Activated naive CD8-positive, alpha-beta T cell treated with anti-CD3 and anti-CD28 coated beads, Interleukin-2, amount 50 U/mL, for 24 hours (primary cell): ENCODE results near the gene STRIP2.
A peak's percentile ranks its signal among the peaks of the same experiment; 100 is the strongest.
"Not testable (repeated sequence)": the region's sequence is repeated elsewhere in the genome, so short reads cannot be mapped to it uniquely, and the experiment has no call there.

Experiments
- ATAC-seq: fragments of 150-1000 bp; cut with Tn5 transposase; one replicate; pipeline ENCODE4 v1.10.0; 2021
- DNase-seq: peaks from one replicate; pipeline ENCODE4 v3.0.0; 2021
- H3K27ac Mint-ChIP-seq: one replicate; pipeline ENCODE4 v1.8.0; 2021; ENCODE audit warnings: mild to moderate bottlenecking, mixed read lengths
- H3K27me3 Mint-ChIP-seq: one replicate; pipeline ENCODE4 v1.8.0; 2021; ENCODE audit warnings: mixed read lengths
- H3K36me3 Mint-ChIP-seq: one replicate; pipeline ENCODE4 v1.8.0; 2021; ENCODE audit warnings: low read depth, mixed read lengths
- H3K4me1 Mint-ChIP-seq: one replicate; pipeline ENCODE4 v1.8.0; 2021; ENCODE audit warnings: mixed read lengths
- H3K4me3 Mint-ChIP-seq: one replicate; pipeline ENCODE4 v1.8.0; 2021; ENCODE audit warnings: mild to moderate bottlenecking, moderate library complexity, mixed read lengths
- H3K9me3 Mint-ChIP-seq: one replicate; pipeline ENCODE4 v1.8.0; 2021; ENCODE audit warnings: mixed read lengths

Gene STRIP2

DNA sequence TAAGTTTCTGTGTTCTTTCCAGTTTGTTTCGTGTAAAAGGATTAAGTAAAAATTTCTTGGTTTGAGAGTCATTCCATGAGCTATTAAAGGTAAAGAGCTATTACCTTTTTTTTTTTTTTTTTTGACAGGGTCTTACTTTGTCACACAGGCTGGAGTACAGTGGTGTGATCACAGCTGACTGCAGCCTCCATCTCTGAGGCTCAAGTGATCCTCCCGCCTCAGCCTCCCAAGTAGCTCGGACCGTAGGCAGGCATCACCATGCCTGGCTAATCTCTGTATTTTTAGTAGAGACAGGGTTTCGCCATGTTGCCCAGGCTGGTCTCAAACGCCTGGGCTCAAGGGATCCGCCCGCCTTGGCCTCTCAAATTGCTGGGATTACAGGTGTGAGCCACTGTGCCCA, 69.5 kb downstream of the STRIP2 start:
- DNase-seq (no peak), ATAC-seq (no peak)
- peaks cover 2% of the 10 kb centered on the region for H3K36me3 Mint-ChIP-seq
- no peaks in the 10 kb centered on the region for H3K27me3 Mint-ChIP-seq
- no peaks in the 10 kb centered on the region for H3K9me3 Mint-ChIP-seq
- peaks cover 15% of the 10 kb centered on the region for H3K4me1 Mint-ChIP-seq
- peak overlapping the region; percentile 79 for H3K4me3 Mint-ChIP-seq
- H3K27ac Mint-ChIP-seq = no peak overlapping the region

DNA sequence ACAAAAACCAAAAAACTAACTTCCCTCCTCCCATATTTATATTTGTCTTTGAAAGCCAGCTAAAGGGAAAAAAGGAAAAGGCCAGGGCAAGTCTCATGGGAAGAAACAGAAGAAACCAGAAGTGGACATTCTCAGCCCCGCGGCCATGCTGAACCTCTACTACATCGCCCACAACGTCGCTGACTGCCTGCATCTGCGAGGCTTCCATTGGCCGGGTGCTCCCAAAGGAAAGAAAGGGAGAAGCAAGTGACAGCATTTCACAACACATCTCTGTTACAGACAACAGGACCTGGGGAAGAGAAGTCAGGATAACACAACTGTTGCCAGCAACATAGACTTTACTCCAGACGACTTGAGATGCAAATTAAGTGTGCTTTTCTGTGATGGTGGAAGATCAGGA, 78.0 kb downstream of the STRIP2 start:
- Mint-ChIP-seq H3K36me3 (no peaks in the 10 kb centered on the region), H3K9me3 (no peaks in the 10 kb centered on the region), H3K27me3 (no peaks in the 10 kb centered on the region), H3K27ac (no peak overlapping the region), H3K4me1 (peaks cover 2% of the 10 kb centered on the region), H3K4me3 (no peak overlapping the region)
- ATAC-seq = no peak
- DNase-seq = no peak

DNA sequence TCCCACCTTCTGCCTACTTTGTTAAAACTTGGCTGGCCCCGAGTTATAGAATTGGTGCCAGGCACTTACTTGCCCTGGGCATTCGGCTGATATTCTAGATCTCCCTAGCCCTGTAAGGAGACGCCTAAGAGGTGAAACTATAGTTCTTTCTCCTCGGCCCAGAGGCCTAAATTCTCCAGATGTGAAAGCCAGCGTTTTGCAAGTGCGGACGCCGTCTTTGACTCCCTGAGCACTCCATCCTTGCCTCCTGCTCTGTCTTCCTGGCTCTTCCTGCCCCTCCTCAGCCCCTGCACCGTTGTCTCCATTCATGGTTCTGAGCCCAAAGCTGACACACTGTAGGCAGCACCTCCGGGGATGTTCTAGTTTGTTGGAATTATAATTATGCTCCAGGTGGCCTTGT, 79.3 kb downstream of the STRIP2 start:
- Mint-ChIP-seq H3K4me3 (no peak overlapping the region), H3K36me3 (no peaks in the 10 kb centered on the region), H3K4me1 (no peaks in the 10 kb centered on the region), H3K9me3 (no peaks in the 10 kb centered on the region), H3K27ac (no peak overlapping the region), H3K27me3 (no peaks in the 10 kb centered on the region)
- ATAC-seq (no peak), DNase-seq (no peak)

DNA sequence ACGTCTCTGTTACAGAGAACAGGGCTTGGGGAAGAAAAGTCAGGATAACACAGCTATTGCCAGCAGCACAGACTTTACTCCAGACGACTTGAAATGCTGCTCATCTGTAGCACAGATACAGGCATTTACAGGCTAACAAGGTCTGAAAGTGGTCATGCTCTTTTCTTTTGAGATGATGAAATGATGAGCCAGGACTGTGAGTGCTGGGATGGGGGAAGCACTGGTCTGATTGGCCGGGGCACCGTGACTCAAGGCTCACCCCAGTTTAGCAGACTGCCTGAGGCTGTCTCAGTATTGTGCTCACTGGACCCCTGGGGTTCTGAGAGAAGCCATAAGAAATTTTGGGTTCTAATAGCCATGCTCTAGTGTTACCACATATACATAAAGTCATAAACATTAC, 80.5 kb downstream of the STRIP2 start:
- Mint-ChIP-seq H3K36me3 (no peaks in the 10 kb centered on the region), H3K4me3 (no peak overlapping the region), H3K9me3 (no peaks in the 10 kb centered on the region), H3K4me1 (no peaks in the 10 kb centered on the region), H3K27ac (no peak overlapping the region), H3K27me3 (peaks cover 2% of the 10 kb centered on the region)
- DNase-seq (no peak), ATAC-seq (no peak)

DNA sequence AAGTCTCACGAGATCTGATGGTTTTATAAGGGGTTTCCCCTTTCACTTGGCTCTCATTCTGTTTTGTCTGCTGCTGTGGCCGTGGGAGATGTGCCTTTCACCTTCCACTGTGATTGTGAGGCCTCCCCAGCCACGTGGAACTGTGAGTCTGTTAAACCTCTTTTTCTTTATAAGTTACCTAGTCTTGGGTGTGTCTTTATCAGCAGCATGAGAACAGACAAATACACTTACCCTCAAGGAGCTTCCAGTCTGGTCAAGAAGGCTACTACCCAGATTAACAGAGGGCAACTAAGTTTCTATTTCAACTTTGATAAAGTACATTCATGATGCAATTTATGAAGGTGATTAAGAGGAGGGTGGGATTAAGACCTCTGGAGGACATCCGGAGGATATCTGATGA, 81.1 kb downstream of the STRIP2 start:
- ATAC-seq = no peak
- H3K4me3 Mint-ChIP-seq = no peak overlapping the region
- H3K9me3 Mint-ChIP-seq = no peaks in the 10 kb centered on the region
- peaks cover 5% of the 10 kb centered on the region for H3K27me3 Mint-ChIP-seq
- no peaks in the 10 kb centered on the region for H3K4me1 Mint-ChIP-seq
- DNase-seq = no peak
- no peaks in the 10 kb centered on the region for H3K36me3 Mint-ChIP-seq
- H3K27ac Mint-ChIP-seq = no peak overlapping the region

DNA sequence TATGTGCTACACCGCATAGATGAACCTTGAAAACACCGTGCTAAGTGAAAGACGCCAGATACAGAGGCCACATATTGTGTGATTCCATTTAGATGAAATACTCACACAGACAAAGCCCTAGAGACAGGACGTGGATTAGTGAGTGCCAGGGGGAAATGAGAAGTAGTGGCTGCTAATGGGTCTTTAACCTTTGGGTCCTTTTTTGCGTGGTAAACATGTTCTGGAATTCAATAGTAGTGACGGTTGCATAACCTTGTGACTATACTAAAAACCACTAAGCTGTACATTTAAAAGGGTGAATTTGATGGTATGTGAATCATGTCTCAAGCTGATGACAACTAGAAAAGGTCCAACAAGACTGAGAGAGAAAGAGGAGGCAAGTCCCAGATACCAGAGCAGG, 83.7 kb downstream of the STRIP2 start:
- Mint-ChIP-seq H3K9me3 (no peaks in the 10 kb centered on the region), H3K27ac (no peak overlapping the region), H3K27me3 (peaks cover 12% of the 10 kb centered on the region), H3K4me3 (no peak overlapping the region), H3K4me1 (no peaks in the 10 kb centered on the region), H3K36me3 (no peaks in the 10 kb centered on the region)
- DNase-seq = no peak
- ATAC-seq = no peak

DNA sequence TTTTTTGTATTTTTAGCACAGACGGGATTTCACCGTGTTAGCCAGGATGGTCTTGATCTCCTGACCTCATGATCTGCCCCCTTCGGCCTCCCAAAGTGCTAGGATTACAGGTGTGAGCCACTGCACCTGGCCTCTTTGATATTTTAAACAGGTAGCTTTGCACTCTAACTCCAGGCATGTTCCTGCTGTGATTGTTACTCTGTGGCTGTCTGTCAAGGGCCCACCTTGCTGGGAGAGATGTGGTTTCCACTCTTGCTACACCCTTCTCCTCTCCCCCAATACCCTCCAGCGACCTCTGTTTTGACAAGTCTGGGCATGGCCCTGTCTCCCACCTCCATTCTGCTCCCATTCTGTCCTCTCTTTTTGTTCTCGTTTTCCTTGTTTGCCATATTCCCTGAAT, 85.2 kb downstream of the STRIP2 start:
- H3K9me3 Mint-ChIP-seq = no peaks in the 10 kb centered on the region
- DNase-seq = no peak
- no peak for ATAC-seq
- H3K4me1 Mint-ChIP-seq = no peaks in the 10 kb centered on the region
- no peak overlapping the region for H3K4me3 Mint-ChIP-seq
- no peaks in the 10 kb centered on the region for H3K36me3 Mint-ChIP-seq
- peaks cover 16% of the 10 kb centered on the region for H3K27me3 Mint-ChIP-seq
- H3K27ac Mint-ChIP-seq = no peak overlapping the region

DNA sequence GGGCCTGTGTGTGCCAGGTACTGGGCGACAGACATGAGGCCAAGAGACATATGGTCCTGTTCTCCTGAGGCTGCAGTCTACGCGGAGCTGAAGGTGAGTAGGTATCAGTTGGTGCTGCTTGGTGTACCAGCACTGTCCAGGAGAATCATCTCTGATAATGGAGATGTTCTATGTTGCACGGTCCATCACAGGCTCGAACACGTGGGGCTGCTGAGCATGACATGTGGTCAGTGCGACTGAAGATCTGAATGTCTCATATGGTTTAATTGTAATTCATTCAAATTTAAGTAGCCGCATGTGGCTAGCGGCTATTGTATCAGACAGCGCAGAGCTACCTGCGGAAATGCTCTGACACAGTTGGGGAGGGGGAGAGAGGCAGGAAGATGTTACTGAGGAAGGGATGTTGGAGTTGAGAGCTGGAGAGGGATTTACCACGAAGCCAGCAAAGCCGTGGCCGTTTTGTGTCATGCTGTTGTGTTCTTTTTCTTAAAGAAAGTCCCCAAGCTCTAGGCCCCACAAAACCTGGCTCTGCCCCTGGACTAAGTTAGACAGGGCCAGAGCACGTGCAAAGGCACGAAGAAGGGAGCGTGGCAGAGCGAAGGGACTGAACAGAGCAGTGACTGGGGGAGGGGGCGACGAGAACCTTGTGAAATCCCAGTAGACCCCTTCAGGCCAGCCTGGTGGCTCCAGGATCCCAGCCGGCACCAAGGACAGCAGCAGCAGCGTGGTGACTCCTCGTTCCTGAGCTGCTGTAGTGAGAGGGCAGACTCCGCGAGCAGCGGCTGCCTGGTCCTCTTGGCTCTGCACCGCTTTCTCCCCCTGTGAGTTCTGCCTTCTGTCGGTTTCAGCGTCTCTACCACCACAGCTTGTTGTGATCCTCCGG, 88.1 kb downstream of the STRIP2 start:
- H3K9me3 Mint-ChIP-seq = no peaks in the 10 kb centered on the region
- H3K4me3 Mint-ChIP-seq = no peak overlapping the region
- DNase-seq (no peak), ATAC-seq (no peak)
- H3K27ac Mint-ChIP-seq = no peak overlapping the region
- peaks cover 27% of the 10 kb centered on the region for H3K27me3 Mint-ChIP-seq
- no peaks in the 10 kb centered on the region for H3K36me3 Mint-ChIP-seq
- peaks cover 4% of the 10 kb centered on the region for H3K4me1 Mint-ChIP-seq

DNA sequence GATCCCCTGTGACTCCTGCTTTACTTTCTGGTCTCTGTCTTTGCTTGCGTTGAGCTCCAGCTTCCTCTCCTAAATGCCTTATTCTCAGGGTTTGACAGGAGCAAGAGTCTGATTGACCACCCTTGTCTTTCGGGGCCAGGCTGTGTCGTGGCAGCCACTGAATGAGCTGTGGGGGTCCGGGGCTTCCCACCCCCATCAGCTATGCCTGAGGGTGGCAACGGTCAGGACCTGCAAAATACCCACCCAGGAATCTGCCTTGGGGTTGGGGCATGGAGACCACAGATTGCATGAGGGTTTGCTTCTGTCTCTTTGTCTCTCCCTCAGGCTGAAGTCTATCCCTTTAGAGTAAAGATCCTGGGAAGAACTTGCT, 88.7 kb downstream of the STRIP2 start:
- no peaks in the 10 kb centered on the region for H3K36me3 Mint-ChIP-seq
- H3K4me1 Mint-ChIP-seq = peaks cover 4% of the 10 kb centered on the region
- ATAC-seq = no peak
- no peaks in the 10 kb centered on the region for H3K9me3 Mint-ChIP-seq
- peaks cover 27% of the 10 kb centered on the region for H3K27me3 Mint-ChIP-seq
- DNase-seq = no peak
- H3K27ac Mint-ChIP-seq = no peak overlapping the region
- H3K4me3 Mint-ChIP-seq = no peak overlapping the region

DNA sequence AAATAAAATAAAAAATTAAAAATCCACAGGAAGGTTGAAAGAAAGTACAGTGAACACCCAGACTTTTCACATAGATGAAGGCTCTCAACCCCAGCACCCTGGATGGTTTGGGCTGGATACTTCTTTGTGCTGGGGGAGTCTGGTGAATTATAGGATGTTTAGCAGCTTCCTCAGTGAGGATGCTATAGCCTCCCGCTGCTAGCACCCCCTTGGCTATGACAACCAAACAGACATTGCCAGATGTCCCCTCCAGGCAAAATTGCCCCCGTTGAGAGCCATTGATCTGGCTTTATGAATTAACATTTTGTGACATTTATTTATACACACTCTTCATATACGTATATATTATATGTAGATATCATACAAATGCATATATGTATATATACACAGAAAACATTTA, 89.7 kb downstream of the STRIP2 start:
- H3K9me3 Mint-ChIP-seq = no peaks in the 10 kb centered on the region
- H3K27me3 Mint-ChIP-seq = peaks cover 27% of the 10 kb centered on the region
- DNase-seq (no peak), ATAC-seq (no peak)
- H3K36me3 Mint-ChIP-seq = no peaks in the 10 kb centered on the region
- no peak overlapping the region for H3K27ac Mint-ChIP-seq
- H3K4me1 Mint-ChIP-seq = peaks cover 4% of the 10 kb centered on the region
- H3K4me3 Mint-ChIP-seq = no peak overlapping the region

DNA sequence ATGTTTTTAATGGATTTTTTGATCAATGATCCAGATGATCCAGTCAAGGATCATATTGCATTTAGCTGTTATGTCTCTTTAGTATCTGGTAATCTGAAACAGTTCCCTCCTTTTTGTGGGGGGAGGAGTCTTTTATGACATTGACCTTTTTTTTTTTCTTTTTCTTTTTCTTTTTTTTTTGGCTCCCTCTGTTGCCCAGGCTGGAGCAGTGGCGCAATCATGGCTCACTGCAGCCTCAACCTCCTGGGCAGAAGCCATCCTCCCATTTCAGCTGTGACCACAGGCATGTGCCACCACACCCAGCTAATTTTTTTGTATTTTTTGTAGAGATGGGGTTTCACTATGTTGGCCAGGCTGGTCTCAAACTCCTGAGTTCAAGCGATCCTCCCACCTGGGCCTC, 90.2 kb downstream of the STRIP2 start:
- H3K9me3 Mint-ChIP-seq, H3K4me1 Mint-ChIP-seq, H3K4me3 Mint-ChIP-seq, H3K36me3 Mint-ChIP-seq, ATAC-seq, DNase-seq, H3K27ac Mint-ChIP-seq: not testable (repeated sequence)
- H3K27me3 Mint-ChIP-seq = peaks cover 27% of the 10 kb centered on the region

DNA sequence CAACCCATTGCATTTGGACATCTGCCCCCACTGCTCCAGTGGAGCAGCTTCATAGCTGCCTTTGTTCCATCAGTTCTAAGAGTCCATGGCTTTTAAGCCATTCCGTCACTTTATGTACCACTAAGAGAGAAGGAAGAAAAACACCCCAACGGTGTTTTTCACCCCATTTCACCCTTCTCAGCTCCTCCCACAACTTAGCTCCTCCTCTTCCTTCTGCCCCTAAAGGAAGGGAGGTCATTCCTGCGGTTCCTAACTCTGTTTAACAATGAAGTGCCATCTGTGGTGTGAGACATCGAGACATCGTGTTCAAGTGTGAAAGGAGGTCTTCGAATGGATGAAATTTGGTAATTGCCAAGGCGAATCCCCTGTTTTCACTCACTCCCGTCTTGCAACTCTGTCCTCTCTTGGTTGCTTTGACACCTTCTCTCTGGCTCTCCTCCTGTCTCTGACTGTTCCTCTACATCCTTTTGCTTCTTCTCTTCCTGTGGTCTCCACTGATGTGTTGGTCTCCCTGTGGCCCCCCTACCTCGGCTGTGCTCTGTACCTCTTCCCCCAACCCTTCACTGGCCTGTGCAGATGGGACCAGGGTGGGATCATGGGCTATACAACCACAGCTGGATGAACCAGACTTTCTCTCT, 91.1 kb downstream of the STRIP2 start:
- Mint-ChIP-seq H3K4me3 (no peak overlapping the region), H3K9me3 (no peaks in the 10 kb centered on the region), H3K27me3 (peaks cover 23% of the 10 kb centered on the region), H3K27ac (no peak overlapping the region), H3K4me1 (peaks cover 9% of the 10 kb centered on the region), H3K36me3 (no peaks in the 10 kb centered on the region)
- ATAC-seq (no peak), DNase-seq (no peak)

DNA sequence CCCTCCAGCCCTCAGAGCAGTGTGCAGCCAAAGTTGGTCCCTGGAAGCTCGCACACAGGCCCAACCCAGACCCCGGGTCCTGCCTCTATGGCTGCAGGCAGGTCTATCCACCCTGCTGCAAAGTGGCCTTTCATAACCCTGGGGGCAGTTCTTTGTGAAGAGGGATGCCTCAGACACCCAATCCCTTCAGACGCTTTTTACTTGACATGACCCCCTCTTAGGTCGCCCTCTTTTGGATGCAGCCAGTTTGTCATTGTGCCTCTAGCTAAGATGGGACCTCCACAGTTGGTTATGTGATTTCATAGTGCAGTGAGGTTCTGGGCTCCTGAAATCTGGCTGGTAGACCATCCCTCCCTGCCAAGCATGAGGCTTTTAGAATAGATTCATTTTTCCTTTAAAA, 95.4 kb downstream of the STRIP2 start:
- no peaks in the 10 kb centered on the region for H3K9me3 Mint-ChIP-seq
- H3K4me1 Mint-ChIP-seq = peaks cover 23% of the 10 kb centered on the region
- no peak overlapping the region for H3K27ac Mint-ChIP-seq
- DNase-seq (no peak), ATAC-seq (no peak)
- no peak overlapping the region for H3K4me3 Mint-ChIP-seq
- no peaks in the 10 kb centered on the region for H3K36me3 Mint-ChIP-seq
- peaks cover 11% of the 10 kb centered on the region for H3K27me3 Mint-ChIP-seq

DNA sequence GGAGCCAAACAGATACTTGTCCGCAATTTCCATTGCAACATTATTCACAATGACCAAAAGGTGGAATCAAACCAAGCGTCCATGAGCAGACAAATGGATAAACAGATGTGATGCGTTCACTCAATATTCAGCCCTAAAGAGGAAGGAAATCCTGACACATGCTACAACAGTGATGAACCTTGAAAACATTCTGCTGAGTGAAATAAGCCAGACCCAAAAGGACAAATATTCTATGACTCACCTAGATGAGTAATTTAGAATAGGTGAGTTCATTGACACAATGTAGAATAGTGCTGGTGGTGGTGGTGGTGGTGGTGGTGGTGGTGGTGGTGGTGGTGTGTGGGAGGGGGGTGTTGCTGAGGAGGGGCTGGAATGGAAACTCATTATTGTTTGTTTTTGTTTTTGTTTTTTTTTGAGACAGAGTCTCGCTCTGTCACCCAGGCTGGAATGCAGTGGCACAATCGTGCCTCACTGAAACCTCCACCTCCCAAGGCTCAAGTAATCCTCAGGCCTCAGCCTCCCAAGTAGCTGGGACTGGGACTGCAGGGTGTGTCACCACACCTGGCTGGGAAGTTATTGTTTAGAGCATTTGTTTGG, 96.7 kb downstream of the STRIP2 start:
- Mint-ChIP-seq H3K36me3 (no peaks in the 10 kb centered on the region), H3K4me3 (peak overlapping the region; percentile 2), H3K27me3 (peaks cover 3% of the 10 kb centered on the region), H3K9me3 (no peaks in the 10 kb centered on the region), H3K27ac (peak overlapping the region; percentile 31), H3K4me1 (peaks cover 26% of the 10 kb centered on the region)
- peak; percentile 42 for DNase-seq
- peak; percentile 96 for ATAC-seq

DNA sequence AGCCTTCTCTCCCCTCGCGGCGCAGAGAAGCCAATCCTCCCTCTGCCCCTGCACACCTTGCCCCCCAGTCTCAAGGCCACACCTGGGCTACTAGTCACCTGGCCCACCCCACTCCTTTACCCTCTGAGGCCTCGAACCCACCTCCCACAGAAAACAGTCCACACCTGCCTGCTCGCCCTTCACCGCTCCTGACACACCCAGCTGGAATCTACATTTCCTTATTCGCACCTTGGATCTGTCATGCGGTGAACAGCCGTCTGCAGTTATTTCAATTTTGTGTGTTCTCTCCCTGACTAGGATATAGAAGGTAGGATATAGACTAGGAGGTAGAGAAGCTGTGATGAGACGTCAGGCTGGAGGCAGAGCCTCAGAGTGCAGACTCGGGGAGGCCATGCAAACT, 97.5 kb downstream of the STRIP2 start:
- DNase-seq (no peak), ATAC-seq (no peak)
- Mint-ChIP-seq H3K9me3 (no peaks in the 10 kb centered on the region), H3K36me3 (no peaks in the 10 kb centered on the region), H3K4me3 (no peak overlapping the region), H3K4me1 (peaks cover 34% of the 10 kb centered on the region), H3K27ac (no peak overlapping the region), H3K27me3 (peaks cover 3% of the 10 kb centered on the region)
